Glutamatergic neuron (in vitro differentiated cells): ENCODE measurements around the gene KCNC3. TPM values are rescaled to one million over a fixed set of nuclear protein-coding genes. Genes with fewer than 3 reads are reported as not detected.
"Not testable (repeated sequence)": the region's sequence is repeated elsewhere in the genome, so short reads cannot be mapped to it uniquely, and the experiment has no call there.

ENCODE experiments used
- DNase-seq: peaks from one replicate; pipeline ENCODE4 v3.0.0; 2022
- H3K27ac Mint-ChIP-seq: one replicate; pipeline ENCODE4 v1.8.0; 2020; ENCODE audit warnings: mild to moderate bottlenecking, mixed read lengths, inconsistent platforms; ENCODE audit not compliant: unreplicated experiment
- H3K27me3 Mint-ChIP-seq: one replicate; pipeline ENCODE4 v1.8.0; 2020; ENCODE audit warnings: mild to moderate bottlenecking, moderate library complexity, mixed read lengths, inconsistent platforms; ENCODE audit not compliant: unreplicated experiment
- H3K36me3 Mint-ChIP-seq: one replicate; pipeline ENCODE4 v1.8.0; 2020; ENCODE audit warnings: mild to moderate bottlenecking, mixed read lengths, inconsistent platforms; ENCODE audit not compliant: unreplicated experiment
- H3K4me1 Mint-ChIP-seq: one replicate; pipeline ENCODE4 v1.8.0; 2020; ENCODE audit warnings: mild to moderate bottlenecking, low read depth, mixed read lengths, inconsistent platforms; ENCODE audit not compliant: unreplicated experiment
- H3K4me3 Mint-ChIP-seq: one replicate; pipeline ENCODE4 v1.8.0; 2020; ENCODE audit warnings: mild to moderate bottlenecking, mixed read lengths, inconsistent platforms; ENCODE audit not compliant: unreplicated experiment
- H3K9me3 Mint-ChIP-seq: one replicate; pipeline ENCODE4 v1.8.0; 2020; ENCODE audit warnings: mild to moderate bottlenecking, moderate library complexity, mixed read lengths, inconsistent platforms; ENCODE audit not compliant: unreplicated experiment
- CTCF ChIP-seq: fragments of 200-600 bp; sonication (generic); IDR thresholded peaks from one replicate; pipeline ENCODE4 v1.5.0; 2021; ENCODE audit not compliant: partially characterized antibody, unreplicated experiment
- total RNA-seq: library from RNA; stranded (reverse); fragmentation: NEBNext Ultra II Directional; extraction: Animal tissue kit (Norgen Biotek cat#: 25700); gene quantifications from one replicate; pipeline ENCODE4 v1.2.1, GENCODE V29; 2021; ENCODE audit not compliant: unreplicated experiment

The KCNC3 gene
- total RNA-seq, 1 donor from 2014 or later: 10.6 TPM

GRCh38 chr19:50332244-50333038 is 3.3 kb upstream of the KCNC3 start:
- peaks cover 19% of the 10 kb centered on the region for H3K9me3 Mint-ChIP-seq

GRCh38 chr19:50331994-50332243 is 2.7 kb upstream of the KCNC3 start:
- Mint-ChIP-seq H3K4me1 (peaks cover 13% of the 10 kb centered on the region), H3K27ac (no peak overlapping the region), H3K4me3 (peak overlapping the region; percentile 94)

More at GRCh38 chr19:50332244-50333038, 3.3 kb upstream of the KCNC3 start:
- peaks cover 22% of the 10 kb centered on the region for H3K27me3 Mint-ChIP-seq
- H3K27ac Mint-ChIP-seq: peak overlapping the region; percentile 43
- no peak for TF ChIP-seq CTCF
- H3K36me3 Mint-ChIP-seq: peaks cover 2% of the 10 kb centered on the region
- peak overlapping the region; percentile 94 for H3K4me3 Mint-ChIP-seq
- DNase-seq: no peak
- H3K4me1 Mint-ChIP-seq: peaks cover 9% of the 10 kb centered on the region

GRCh38 chr19:50331221-50331993 is 2.2 kb upstream of the KCNC3 start:
- H3K36me3 Mint-ChIP-seq: peaks cover 10% of the 10 kb centered on the region
- H3K27ac Mint-ChIP-seq: peak overlapping the region; percentile 64
- peaks cover 16% of the 10 kb centered on the region for H3K4me1 Mint-ChIP-seq
- peak overlapping the region; percentile 94 for H3K4me3 Mint-ChIP-seq
- H3K9me3 Mint-ChIP-seq: peaks cover 27% of the 10 kb centered on the region
- TF ChIP-seq CTCF: no peak
- no peak for DNase-seq
- peaks cover 32% of the 10 kb centered on the region for H3K27me3 Mint-ChIP-seq

More at GRCh38 chr19:50331994-50332243, 2.7 kb upstream of the KCNC3 start:
- Mint-ChIP-seq H3K27me3 (peaks cover 27% of the 10 kb centered on the region), H3K36me3 (peaks cover 7% of the 10 kb centered on the region), H3K9me3 (peaks cover 25% of the 10 kb centered on the region)
- no peak for TF ChIP-seq CTCF
- DNase-seq: no peak

GRCh38 chr19:50330365-50331078 is 1.3 kb upstream of the KCNC3 start:
- peak; percentile 97 for DNase-seq
- Mint-ChIP-seq H3K36me3 (peaks cover 10% of the 10 kb centered on the region), H3K4me3 (peak overlapping the region; percentile 97), H3K27ac (peak overlapping the region; percentile 98), H3K9me3 (peaks cover 27% of the 10 kb centered on the region), H3K4me1 (peaks cover 16% of the 10 kb centered on the region), H3K27me3 (peaks cover 32% of the 10 kb centered on the region)
- no peak for TF ChIP-seq CTCF

- Mint-ChIP-seq H3K4me1 (peaks cover 17% of the 10 kb centered on the region), H3K4me3 (peak overlapping the region; percentile 97), H3K27ac (peak overlapping the region; percentile 98), H3K9me3 (peaks cover 27% of the 10 kb centered on the region), H3K27me3 (peaks cover 33% of the 10 kb centered on the region), H3K36me3 (peaks cover 10% of the 10 kb centered on the region)
- not testable (repeated sequence) for DNase-seq
These were observed 733 bp upstream of the KCNC3 start for GRCh38 chr19:50329926-50330294.
